GM23338 (cell line): ENCODE measurements around the gene GRIN2C. TPM values are rescaled to one million over a fixed set of nuclear protein-coding genes. Genes with fewer than 3 reads are reported as not detected.

Source experiments
- ATAC-seq: fragments of 200-7000 bp; cut with Tn5 transposase; 3 replicates; pipeline ENCODE4 v1.9.1; 2020
- DNase-seq: peaks from one replicate; pipeline ENCODE4 v3.0.0-alpha.2; 2015; ENCODE audit warnings: low spot score
- H2AFZ ChIP-seq: fragments of 200-600 bp; sonication (generic); 2 replicates; pipeline ENCODE4 v1.8.0; 2016; ENCODE audit warnings: antibody characterized with exemption, mild to moderate bottlenecking, moderate library complexity
- H3F3A ChIP-seq: fragments of 200-600 bp; sonication (generic); replicated peaks from 2 replicates; pipeline ENCODE4 v1.8.0; 2017; ENCODE audit warnings: antibody characterized with exemption, mixed run types, low read depth
- H3K27ac ChIP-seq: fragments of 200-600 bp; sonication (generic); 2 replicates; pipeline ENCODE4 v1.6.1; 2016; ENCODE audit warnings: low read depth
- H3K27me3 ChIP-seq: fragments of 200-600 bp; sonication (generic); 2 replicates; pipeline ENCODE4 v1.8.0; 2016; ENCODE audit warnings: mild to moderate bottlenecking, mixed run types, moderate library complexity; ENCODE audit not compliant: insufficient read depth
- H3K36me3 ChIP-seq: fragments of 200-600 bp; sonication (generic); 2 replicates; pipeline ENCODE4 v1.8.0; 2016; ENCODE audit warnings: mild to moderate bottlenecking; ENCODE audit not compliant: insufficient read depth
- H3K4me1 ChIP-seq: fragments of 200-600 bp; sonication (generic); 2 replicates; pipeline ENCODE4 v1.8.0; 2016; ENCODE audit warnings: mild to moderate bottlenecking, moderate library complexity; ENCODE audit not compliant: insufficient read depth
- H3K4me2 ChIP-seq: fragments of 200-600 bp; sonication (generic); 2 replicates; pipeline ENCODE4 v1.7.1; 2017; ENCODE audit warnings: mixed run types
- H3K4me3 ChIP-seq: fragments of 200-600 bp; sonication (generic); 2 replicates; pipeline ENCODE4 v1.6.1; 2016; ENCODE audit warnings: mixed run types
- H3K79me2 ChIP-seq: fragments of 200-600 bp; sonication (generic); replicated peaks from 2 replicates; pipeline ENCODE4 v1.8.0; 2017; ENCODE audit warnings: mild to moderate bottlenecking; ENCODE audit not compliant: insufficient read depth
- H3K9me2 ChIP-seq: fragments of 200-600 bp; sonication (generic); 2 replicates; pipeline ENCODE4 v1.8.0; 2017; ENCODE audit not compliant: insufficient read depth
- H4K20me1 ChIP-seq: fragments of 200-600 bp; sonication (generic); replicated peaks from 2 replicates; pipeline ENCODE4 v1.8.0; 2017; ENCODE audit warnings: mild to moderate bottlenecking; ENCODE audit not compliant: insufficient read depth
- H3K27ac Mint-ChIP-seq: 2 replicates; pipeline ENCODE4 v1.8.0; 2020; ENCODE audit warnings: inconsistent platforms, mild to moderate bottlenecking, moderate library complexity, mixed read lengths
- H3K27me3 Mint-ChIP-seq: 3 replicates; pipeline ENCODE4 v1.8.0; 2022; ENCODE audit warnings: low read depth, mild to moderate bottlenecking, moderate library complexity, mixed read lengths, inconsistent platforms; ENCODE audit not compliant: insufficient read depth, poor library complexity
- H3K36me3 Mint-ChIP-seq: 3 replicates; pipeline ENCODE4 v1.8.0; 2021; ENCODE audit warnings: low read depth, mild to moderate bottlenecking, inconsistent platforms, moderate library complexity, mixed read lengths
- H3K4me1 Mint-ChIP-seq: 3 replicates; pipeline ENCODE4 v1.8.0; 2020; ENCODE audit warnings: mild to moderate bottlenecking, inconsistent platforms, mixed read lengths
- H3K4me3 Mint-ChIP-seq: 3 replicates; pipeline ENCODE4 v1.8.0; 2021; ENCODE audit warnings: moderate library complexity, mild to moderate bottlenecking, inconsistent platforms, mixed read lengths
- H3K9me3 Mint-ChIP-seq: 3 replicates; pipeline ENCODE4 v1.8.0; 2020; ENCODE audit warnings: moderate library complexity, mild to moderate bottlenecking, inconsistent platforms, mixed read lengths
- CREB1 ChIP-seq: fragments of 250-450 bp; sonication (Bioruptor Pico); IDR thresholded peaks from 2 replicates; pipeline ENCODE4 v1.5.0; 2020; ENCODE audit warnings: low read depth, mild to moderate bottlenecking, moderate library complexity
- NANOG ChIP-seq: IDR thresholded peaks from 2 replicates; pipeline ENCODE4 v1.6.1; 2016; ENCODE audit warnings: antibody characterized with exemption, borderline replicate concordance
- POLR2AphosphoS5 ChIP-seq: IDR thresholded peaks from 2 replicates; pipeline ENCODE4 v1.6.1; 2016; ENCODE audit warnings: antibody characterized with exemption, low read depth
- STAT1 ChIP-seq: IDR thresholded peaks from one replicate; pipeline ENCODE4 v1.6.1; 2016; ENCODE audit warnings: antibody characterized with exemption; ENCODE audit not compliant: unreplicated experiment
- polyA plus RNA-seq: library from polyadenylated mRNA; unstranded; fragments of >200 nt; fragmentation: Nextera tagmentation; extraction: Ambion mirVana; gene quantifications from 2 replicates; pipeline ENCODE4 v1.2.1, GENCODE V29; 2016
- total RNA-seq: library from RNA; depleted of rRNA; stranded (reverse); fragments of >200 nt; shearing (Covaris generic); gene quantifications from 2 replicates; pipeline ENCODE4 v1.2.3, GENCODE V29; 2014
- TF ChIP-seq, protein P1 (sequence below): IDR thresholded peaks from 2 replicates; pipeline ENCODE4 v1.6.1; 2016; ENCODE audit warnings: antibody characterized with exemption
- TF ChIP-seq, protein P2 (sequence below): fragments of 250-450 bp; sonication (Bioruptor Pico); IDR thresholded peaks from 2 replicates; pipeline ENCODE4 v1.5.0; 2020; ENCODE audit warnings: mild to moderate bottlenecking, moderate library complexity

GRIN2C gene
- total and polyA plus RNA-seq, 2 experiments from 2014 or later = 0.10 to 0.19 TPM

DNA sequence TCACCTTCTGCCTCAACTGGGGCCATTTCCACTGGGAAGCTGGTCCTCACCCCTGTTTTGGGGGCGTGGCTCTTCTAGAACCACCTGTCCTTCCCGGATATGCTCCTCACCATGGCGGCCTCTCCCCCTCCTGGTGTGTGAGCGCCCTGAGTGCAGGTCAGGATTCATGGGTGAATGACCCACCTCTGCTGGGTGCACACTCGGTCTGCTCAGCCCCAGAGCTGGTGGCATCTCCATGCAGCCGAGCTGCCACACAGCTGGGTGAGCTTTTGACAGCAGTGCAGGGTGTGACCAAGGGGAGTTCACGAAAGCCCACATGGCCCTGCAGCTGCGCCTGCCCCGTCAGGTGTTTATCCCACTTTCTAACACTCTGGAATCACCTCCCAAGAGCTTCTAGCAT, 27.3 kb downstream of the GRIN2C start:
- DNase-seq (no peak), ATAC-seq (no peak)
- Histone ChIP-seq H3K36me3 (no peaks in the 10 kb centered on the region), H3K79me2 (no peaks in the 10 kb centered on the region), H3K27me3 (no peaks in the 10 kb centered on the region), H2AFZ (no peak overlapping the region), H3K4me3 (no peak overlapping the region), H3K4me1 (no peaks in the 10 kb centered on the region), H4K20me1 (peaks cover 9% of the 10 kb centered on the region; the same call in 1 of the 2 replicates), H3K4me2 (no peak overlapping the region), H3K27ac (no peak overlapping the region), H3K9me2 (no peaks in the 10 kb centered on the region), H3F3A (no peaks in the 10 kb centered on the region)
- Mint-ChIP-seq H3K9me3 (no peaks in the 10 kb centered on the region), H3K27me3 (peaks cover 11% of the 10 kb centered on the region), H3K4me1 (peaks cover 3% of the 10 kb centered on the region; the same call in 1 of the 3 replicates), H3K36me3 (no peaks in the 10 kb centered on the region), H3K4me3 (no peak overlapping the region), H3K27ac (no peak overlapping the region)
- TF ChIP-seq POLR2AphosphoS5 (no peak), STAT1 (no peak)
- TF ChIP-seq, protein P1, sequence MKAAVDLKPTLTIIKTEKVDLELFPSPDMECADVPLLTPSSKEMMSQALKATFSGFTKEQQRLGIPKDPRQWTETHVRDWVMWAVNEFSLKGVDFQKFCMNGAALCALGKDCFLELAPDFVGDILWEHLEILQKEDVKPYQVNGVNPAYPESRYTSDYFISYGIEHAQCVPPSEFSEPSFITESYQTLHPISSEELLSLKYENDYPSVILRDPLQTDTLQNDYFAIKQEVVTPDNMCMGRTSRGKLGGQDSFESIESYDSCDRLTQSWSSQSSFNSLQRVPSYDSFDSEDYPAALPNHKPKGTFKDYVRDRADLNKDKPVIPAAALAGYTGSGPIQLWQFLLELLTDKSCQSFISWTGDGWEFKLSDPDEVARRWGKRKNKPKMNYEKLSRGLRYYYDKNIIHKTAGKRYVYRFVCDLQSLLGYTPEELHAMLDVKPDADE = no peak

- Mint-ChIP-seq H3K36me3 (no peaks in the 10 kb centered on the region), H3K27me3 (peaks cover 15% of the 10 kb centered on the region), H3K4me3 (no peak overlapping the region), H3K9me3 (no peaks in the 10 kb centered on the region), H3K4me1 (peaks cover 3% of the 10 kb centered on the region; the same call in 1 of the 3 replicates), H3K27ac (no peak overlapping the region)
- no peak overlapping the region for H3K4me2 ChIP-seq
- TF ChIP-seq CREB1 (CRISPR knock-in tag) (no peak), NANOG (no peak)
- TF ChIP-seq, protein P2, sequence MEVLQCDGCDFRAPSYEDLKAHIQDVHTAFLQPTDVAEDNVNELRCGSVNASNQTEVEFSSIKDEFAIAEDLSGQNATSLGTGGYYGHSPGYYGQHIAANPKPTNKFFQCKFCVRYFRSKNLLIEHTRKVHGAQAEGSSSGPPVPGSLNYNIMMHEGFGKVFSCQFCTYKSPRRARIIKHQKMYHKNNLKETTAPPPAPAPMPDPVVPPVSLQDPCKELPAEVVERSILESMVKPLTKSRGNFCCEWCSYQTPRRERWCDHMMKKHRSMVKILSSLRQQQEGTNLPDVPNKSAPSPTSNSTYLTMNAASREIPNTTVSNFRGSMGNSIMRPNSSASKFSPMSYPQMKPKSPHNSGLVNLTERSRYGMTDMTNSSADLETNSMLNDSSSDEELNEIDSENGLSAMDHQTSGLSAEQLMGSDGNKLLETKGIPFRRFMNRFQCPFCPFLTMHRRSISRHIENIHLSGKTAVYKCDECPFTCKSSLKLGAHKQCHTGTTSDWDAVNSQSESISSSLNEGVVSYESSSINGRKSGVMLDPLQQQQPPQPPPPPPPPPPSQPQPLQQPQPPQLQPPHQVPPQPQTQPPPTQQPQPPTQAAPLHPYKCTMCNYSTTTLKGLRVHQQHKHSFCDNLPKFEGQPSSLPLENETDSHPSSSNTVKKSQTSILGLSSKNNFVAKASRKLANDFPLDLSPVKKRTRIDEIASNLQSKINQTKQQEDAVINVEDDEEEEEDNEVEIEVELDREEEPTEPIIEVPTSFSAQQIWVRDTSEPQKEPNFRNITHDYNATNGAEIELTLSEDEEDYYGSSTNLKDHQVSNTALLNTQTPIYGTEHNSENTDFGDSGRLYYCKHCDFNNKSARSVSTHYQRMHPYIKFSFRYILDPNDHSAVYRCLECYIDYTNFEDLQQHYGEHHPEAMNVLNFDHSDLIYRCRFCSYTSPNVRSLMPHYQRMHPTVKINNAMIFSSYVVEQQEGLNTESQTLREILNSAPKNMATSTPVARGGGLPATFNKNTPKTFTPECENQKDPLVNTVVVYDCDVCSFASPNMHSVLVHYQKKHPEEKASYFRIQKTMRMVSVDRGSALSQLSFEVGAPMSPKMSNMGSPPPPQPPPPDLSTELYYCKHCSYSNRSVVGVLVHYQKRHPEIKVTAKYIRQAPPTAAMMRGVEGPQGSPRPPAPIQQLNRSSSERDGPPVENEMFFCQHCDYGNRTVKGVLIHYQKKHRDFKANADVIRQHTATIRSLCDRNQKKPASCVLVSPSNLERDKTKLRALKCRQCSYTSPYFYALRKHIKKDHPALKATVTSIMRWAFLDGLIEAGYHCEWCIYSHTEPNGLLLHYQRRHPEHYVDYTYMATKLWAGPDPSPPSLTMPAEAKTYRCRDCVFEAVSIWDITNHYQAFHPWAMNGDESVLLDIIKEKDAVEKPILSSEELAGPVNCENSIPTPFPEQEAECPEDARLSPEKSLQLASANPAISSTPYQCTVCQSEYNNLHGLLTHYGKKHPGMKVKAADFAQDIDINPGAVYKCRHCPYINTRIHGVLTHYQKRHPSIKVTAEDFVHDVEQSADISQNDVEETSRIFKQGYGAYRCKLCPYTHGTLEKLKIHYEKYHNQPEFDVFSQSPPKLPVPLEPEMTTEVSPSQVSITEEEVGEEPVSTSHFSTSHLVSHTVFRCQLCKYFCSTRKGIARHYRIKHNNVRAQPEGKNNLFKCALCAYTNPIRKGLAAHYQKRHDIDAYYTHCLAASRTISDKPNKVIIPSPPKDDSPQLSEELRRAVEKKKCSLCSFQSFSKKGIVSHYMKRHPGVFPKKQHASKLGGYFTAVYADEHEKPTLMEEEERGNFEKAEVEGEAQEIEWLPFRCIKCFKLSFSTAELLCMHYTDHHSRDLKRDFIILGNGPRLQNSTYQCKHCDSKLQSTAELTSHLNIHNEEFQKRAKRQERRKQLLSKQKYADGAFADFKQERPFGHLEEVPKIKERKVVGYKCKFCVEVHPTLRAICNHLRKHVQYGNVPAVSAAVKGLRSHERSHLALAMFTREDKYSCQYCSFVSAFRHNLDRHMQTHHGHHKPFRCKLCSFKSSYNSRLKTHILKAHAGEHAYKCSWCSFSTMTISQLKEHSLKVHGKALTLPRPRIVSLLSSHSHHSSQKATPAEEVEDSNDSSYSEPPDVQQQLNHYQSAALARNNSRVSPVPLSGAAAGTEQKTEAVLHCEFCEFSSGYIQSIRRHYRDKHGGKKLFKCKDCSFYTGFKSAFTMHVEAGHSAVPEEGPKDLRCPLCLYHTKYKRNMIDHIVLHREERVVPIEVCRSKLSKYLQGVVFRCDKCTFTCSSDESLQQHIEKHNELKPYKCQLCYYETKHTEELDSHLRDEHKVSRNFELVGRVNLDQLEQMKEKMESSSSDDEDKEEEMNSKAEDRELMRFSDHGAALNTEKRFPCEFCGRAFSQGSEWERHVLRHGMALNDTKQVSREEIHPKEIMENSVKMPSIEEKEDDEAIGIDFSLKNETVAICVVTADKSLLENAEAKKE (CRISPR knock-in tag) = no peak
- no peaks in the 10 kb centered on the region for H3K36me3 ChIP-seq
- no peaks in the 10 kb centered on the region for H3F3A ChIP-seq
- H3K27me3 ChIP-seq = no peaks in the 10 kb centered on the region
- H3K4me1 ChIP-seq = no peaks in the 10 kb centered on the region
- no peak overlapping the region for H2AFZ ChIP-seq
- ATAC-seq (peak; percentile 44), DNase-seq (no peak)
- H3K9me2 ChIP-seq = no peaks in the 10 kb centered on the region
- no peak overlapping the region for H3K4me3 ChIP-seq
- H4K20me1 ChIP-seq = peaks cover 9% of the 10 kb centered on the region; the same call in 1 of the 2 replicates
- no peaks in the 10 kb centered on the region for H3K79me2 ChIP-seq
- H3K27ac ChIP-seq = no peak overlapping the region
Measured at GRCh38 chr17:74831444-74832146, 28.1 kb downstream of the GRIN2C start.
